Right lobe of liver (tissue), 4 donors: ENCODE data around the gene CDK1.

Source experiments
- CTCF ChIP-seq, 4 donors: fragments of 200-600 bp in 3 of 4; fragments of 450-650 bp in 1 of 4; IDR thresholded peaks; one replicate each; pipeline versions ENCODE4 v1.5.1 to v1.8.0; 2016 to 2022; ENCODE audit warnings: antibody characterized with exemption in 4 of 4, mild to moderate bottlenecking in 2 of 4
- POLR2A ChIP-seq: fragments of 450-650 bp; IDR thresholded peaks from one replicate; pipeline ENCODE4 v1.6.1; 2017; ENCODE audit warnings: antibody characterized with exemption, mild to moderate bottlenecking
- donor health status: DM: no; HTN: no; CAD: no.
- donor health status: DM: no; HTN: no; CAD: no.
- donor health status: DM: no; HTN: yes; CAD: no.

GRCh38 chr10:60801522-60801921 lies 23.2 kb downstream of the CDK1 start:
- no peak for TF ChIP-seq CTCF (IDR thresholded peaks at IDR 0.05)
- no peak for TF ChIP-seq POLR2A
